OCI-LY1 (cell line): Measurements from ENCODE around the gene OR10A4.

ENCODE experiments used
- H2AFZ ChIP-seq: fragments of 200-600 bp; sonication (generic), shearing (Covaris generic); 2 replicates; pipeline ENCODE4 v1.6.0; 2014; ENCODE audit warnings: antibody characterized with exemption, mild to moderate bottlenecking, low read length
- H3F3A ChIP-seq: fragments of 200-600 bp; sonication (generic), shearing (Covaris generic); 2 replicates; pipeline ENCODE4 v1.6.0; 2014; ENCODE audit warnings: mild to moderate bottlenecking, antibody characterized with exemption, low read length, moderate library complexity; ENCODE audit not compliant: insufficient read depth
- H3K27ac ChIP-seq: fragments of 200-600 bp; sonication (generic); 2 replicates; pipeline ENCODE4 v1.5.1; 2014; ENCODE audit warnings: low read length, mixed run types, mild to moderate bottlenecking, low read depth; ENCODE audit not compliant: poor library complexity, severe bottlenecking
- H3K27me3 ChIP-seq: fragments of 200-600 bp; sonication (generic); 2 replicates; pipeline ENCODE4 v1.6.0; 2014; ENCODE audit warnings: antibody characterized with exemption, mild to moderate bottlenecking, low read length, moderate library complexity; ENCODE audit not compliant: insufficient read depth
- H3K36me3 ChIP-seq: fragments of 200-600 bp; sonication (generic); 2 replicates; pipeline ENCODE4 v1.6.1; 2014; ENCODE audit warnings: mild to moderate bottlenecking, antibody characterized with exemption, low read length, moderate library complexity, mixed read lengths; ENCODE audit not compliant: insufficient read depth
- H3K4me1 ChIP-seq: fragments of 200-600 bp; sonication (generic); 2 replicates; pipeline ENCODE4 v1.5.1; 2014; ENCODE audit warnings: mild to moderate bottlenecking, low read length, moderate library complexity; ENCODE audit not compliant: insufficient read depth, severe bottlenecking
- H3K4me2 ChIP-seq: fragments of 200-600 bp; sonication (generic), shearing (Covaris generic); 2 replicates; pipeline ENCODE4 v1.6.1; 2014; ENCODE audit warnings: low read length
- H3K4me3 ChIP-seq: fragments of 200-600 bp; sonication (generic); 2 replicates; pipeline ENCODE4 v1.5.1; 2014; ENCODE audit warnings: low read length, low read depth, mild to moderate bottlenecking, mixed read lengths; ENCODE audit not compliant: poor library complexity, severe bottlenecking
- H3K79me2 ChIP-seq: fragments of 200-600 bp; shearing (Covaris generic); 2 replicates; pipeline ENCODE4 v1.6.1; 2016; ENCODE audit warnings: mixed run types, low read length, mixed read lengths; ENCODE audit not compliant: insufficient read depth
- H3K9ac ChIP-seq: fragments of 200-600 bp; sonication (generic), shearing (Covaris generic); 2 replicates; pipeline ENCODE4 v1.6.1; 2014; ENCODE audit warnings: mild to moderate bottlenecking, low read length, mixed read lengths
- H3K9me2 ChIP-seq: fragments of 200-600 bp; sonication (generic), shearing (Covaris generic); 2 replicates; pipeline ENCODE4 v1.6.1; 2014; ENCODE audit warnings: low read depth, mild to moderate bottlenecking, low read length, mixed read lengths
- H3K9me3 ChIP-seq: fragments of 200-600 bp; shearing (Covaris generic); 2 replicates; pipeline ENCODE4 v1.6.1; 2014; ENCODE audit warnings: low read length, mixed read lengths
- H4K20me1 ChIP-seq: fragments of 200-600 bp; sonication (generic), shearing (Covaris generic); 2 replicates; pipeline ENCODE4 v1.6.0; 2016; ENCODE audit warnings: mild to moderate bottlenecking, low read length; ENCODE audit not compliant: insufficient read depth
- CTCF ChIP-seq: fragments of 200-600 bp; sonication (generic), shearing (Covaris generic); IDR thresholded peaks from 2 replicates; pipeline ENCODE4 v1.5.1; 2017; ENCODE audit warnings: mild to moderate bottlenecking, antibody characterized with exemption, low read length, moderate library complexity, mixed read lengths
- EZH2 ChIP-seq: fragments of 200-600 bp; sonication (generic), shearing (Covaris generic); IDR thresholded peaks from 2 replicates; pipeline ENCODE4 v1.8.0; 2017; ENCODE audit warnings: borderline replicate concordance, mixed run types, mild to moderate bottlenecking, antibody characterized with exemption, low read length, moderate library complexity, mixed read lengths

OR10A4 gene

GRCh38 chr11:6911378-6911777, 35.0 kb downstream of the OR10A4 start:
- no peaks in the 10 kb centered on the region for H3K79me2 ChIP-seq
- no peak overlapping the region for H3K27ac ChIP-seq
- H3K4me2 ChIP-seq, result no peak overlapping the region
- H3K9ac ChIP-seq, result no peak overlapping the region
- H4K20me1 ChIP-seq, result no peaks in the 10 kb centered on the region
- H3K4me3 ChIP-seq, result no peak overlapping the region
- H3K9me2 ChIP-seq, result no peaks in the 10 kb centered on the region
- TF ChIP-seq CTCF, result no peak
- TF ChIP-seq EZH2, result no peak
- no peaks in the 10 kb centered on the region for H3K9me3 ChIP-seq
- H3K36me3 ChIP-seq, result no peaks in the 10 kb centered on the region
- H3K27me3 ChIP-seq, result no peaks in the 10 kb centered on the region
- no peaks in the 10 kb centered on the region for H3F3A ChIP-seq
- H2AFZ ChIP-seq, result no peak overlapping the region
- no peaks in the 10 kb centered on the region for H3K4me1 ChIP-seq

- Histone ChIP-seq H3F3A (no peaks in the 10 kb centered on the region), H3K9ac (no peak overlapping the region), H3K4me1 (no peaks in the 10 kb centered on the region), H4K20me1 (no peaks in the 10 kb centered on the region), H3K79me2 (no peaks in the 10 kb centered on the region), H2AFZ (no peak overlapping the region), H3K9me3 (no peaks in the 10 kb centered on the region), H3K27me3 (no peaks in the 10 kb centered on the region), H3K36me3 (no peaks in the 10 kb centered on the region), H3K4me3 (no peak overlapping the region), H3K4me2 (no peak overlapping the region), H3K27ac (no peak overlapping the region), H3K9me2 (no peaks in the 10 kb centered on the region)
- TF ChIP-seq CTCF (no peak), EZH2 (no peak)
Observed at GRCh38 chr11:6911948-6912347, 35.5 kb downstream of the OR10A4 start.

- Histone ChIP-seq H3K27me3 (no peaks in the 10 kb centered on the region), H2AFZ (no peak overlapping the region), H3K9me3 (no peaks in the 10 kb centered on the region), H3K4me3 (no peak overlapping the region), H3F3A (no peaks in the 10 kb centered on the region), H4K20me1 (no peaks in the 10 kb centered on the region), H3K9ac (no peak overlapping the region), H3K79me2 (no peaks in the 10 kb centered on the region), H3K27ac (no peak overlapping the region), H3K4me2 (no peak overlapping the region), H3K4me1 (no peaks in the 10 kb centered on the region), H3K9me2 (no peaks in the 10 kb centered on the region), H3K36me3 (no peaks in the 10 kb centered on the region)
- no peak for TF ChIP-seq CTCF
- no peak for TF ChIP-seq EZH2
Observed at GRCh38 chr11:6919698-6920097, 43.3 kb downstream of the OR10A4 start.
